NCI-H82 treated with DMSO at 0.1 percent for 48 hours (cell line): ENCODE data around the gene WNT4.

ENCODE experiments used
- DNase-seq: peaks from one replicate; lab custom pipeline; 2025; ENCODE audit not compliant: unreplicated experiment; lab: John Stamatoyannopoulos, UW

WNT4 gene

DNA sequence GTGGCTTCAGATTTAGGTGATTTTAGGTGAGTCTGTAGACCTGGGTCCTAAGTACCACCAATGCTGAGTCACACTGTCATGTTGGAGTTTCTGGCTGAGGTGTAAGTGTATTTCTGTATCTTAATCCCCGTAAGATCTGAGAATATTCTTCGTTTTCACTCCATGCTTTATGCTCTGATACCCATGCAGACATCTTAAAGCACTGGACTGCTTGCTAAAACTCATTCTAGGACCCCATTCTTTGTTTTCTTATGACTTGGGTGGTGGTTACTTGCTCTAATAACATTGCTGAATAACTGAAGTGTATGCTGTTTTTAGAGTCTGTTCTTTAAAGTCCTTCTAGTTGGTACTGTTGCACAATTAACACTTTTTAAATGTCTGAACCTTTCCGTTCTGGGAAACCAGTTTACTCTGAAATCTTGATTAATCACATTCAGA, 53.7 kb downstream of the WNT4 start:
- no peak for DNase-seq

DNA sequence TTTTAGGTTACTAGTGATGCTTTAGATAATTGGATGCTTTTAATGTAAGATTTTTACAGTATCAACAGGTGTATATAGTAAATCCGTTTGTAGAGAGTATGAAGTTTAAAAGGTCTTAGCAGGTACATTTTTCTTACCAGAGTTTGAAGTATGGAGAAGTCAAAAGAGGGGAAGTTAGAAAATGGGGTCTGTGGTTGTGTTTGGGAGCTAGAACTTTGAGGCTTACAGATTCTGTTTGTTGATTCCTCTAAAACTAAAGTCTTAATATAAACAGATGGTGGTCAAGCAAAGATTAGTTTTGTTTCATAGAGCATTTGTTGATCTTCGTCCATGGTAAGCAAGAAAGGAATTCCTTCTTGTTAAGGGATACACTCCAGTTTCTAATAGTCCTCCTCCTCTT, 54.6 kb downstream of the WNT4 start:
- DNase-seq, result no peak

DNA sequence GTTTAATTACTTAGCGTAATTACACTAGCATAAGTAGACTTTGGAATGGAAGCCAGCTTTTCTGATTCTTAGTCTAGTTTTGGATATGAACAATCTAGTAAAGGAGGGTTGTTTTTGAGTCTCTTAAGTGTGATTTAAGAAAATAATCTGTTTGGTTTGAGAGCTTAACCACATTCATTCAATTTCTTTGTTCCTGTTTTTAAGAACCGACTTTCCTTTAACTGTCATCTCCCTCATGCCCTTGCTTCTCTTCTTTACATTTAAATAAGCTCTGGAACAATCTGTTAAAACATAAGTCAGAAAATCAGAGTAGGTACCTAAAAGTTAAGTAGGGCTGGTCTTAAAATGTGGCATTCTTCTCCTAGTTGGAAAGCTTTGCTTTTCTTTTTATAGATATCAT, 62.7 kb downstream of the WNT4 start:
- no peak for DNase-seq

DNA sequence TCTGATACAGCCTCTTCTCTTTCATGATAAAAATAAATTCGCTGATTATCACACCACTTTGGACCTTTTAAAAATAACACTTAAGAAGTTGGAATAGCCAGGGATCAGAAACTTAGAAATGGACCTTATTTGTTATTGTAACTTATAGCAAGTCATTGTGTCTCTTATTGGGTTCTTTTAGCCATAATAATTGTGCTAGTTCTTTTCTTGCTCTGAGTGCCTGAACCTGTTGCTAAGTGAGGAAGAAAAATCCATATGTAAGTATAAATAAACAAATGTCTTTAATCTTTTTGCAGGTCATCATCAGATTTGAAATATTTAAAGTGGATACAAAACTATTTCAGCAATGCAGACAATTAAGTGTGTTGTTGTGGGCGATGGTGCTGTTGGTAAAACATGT, 64.8 kb downstream of the WNT4 start:
- no peak for DNase-seq

DNA sequence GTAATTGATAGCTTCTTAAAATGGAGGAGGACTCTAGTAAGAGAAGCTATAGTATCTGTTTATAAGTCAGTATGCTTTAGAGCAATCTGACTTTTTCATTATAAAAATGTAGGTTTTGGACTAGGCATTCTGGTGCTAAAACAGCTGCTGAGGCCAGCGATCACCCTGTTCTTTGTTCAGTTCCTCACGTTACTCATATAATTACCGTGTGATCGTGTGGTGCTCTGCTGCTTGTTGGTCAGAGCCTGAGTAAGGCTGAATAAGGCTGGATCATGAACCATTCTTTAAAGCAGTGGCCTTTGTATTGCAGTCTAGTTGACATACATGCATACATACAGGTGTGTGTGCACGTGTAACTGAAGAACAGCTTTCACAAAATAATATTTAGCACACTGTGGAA, 65.2 kb downstream of the WNT4 start:
- DNase-seq, result no peak

GRCh38 chr1:22076346-22076745, 66.6 kb downstream of the WNT4 start:
- no peak for DNase-seq

DNA sequence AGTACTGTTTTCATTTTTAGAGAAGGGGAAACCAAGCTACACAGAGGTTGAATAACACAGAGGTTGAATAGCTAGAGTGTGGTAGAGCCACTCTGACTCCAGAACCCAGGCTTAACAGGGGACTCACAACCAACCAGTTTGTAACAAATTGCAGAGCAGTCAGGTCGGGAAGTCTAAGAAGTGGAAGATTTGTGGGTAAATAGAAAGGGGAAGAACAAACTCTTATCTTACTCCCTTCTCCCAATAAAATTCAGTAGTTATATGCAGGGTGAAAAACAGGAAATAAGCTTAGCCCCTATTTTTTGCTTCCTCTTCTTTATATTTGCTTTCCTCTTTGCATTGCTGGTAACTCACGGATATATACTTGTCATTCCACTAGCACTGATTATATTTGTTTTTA, 67.2 kb downstream of the WNT4 start:
- DNase-seq, result no peak

DNA sequence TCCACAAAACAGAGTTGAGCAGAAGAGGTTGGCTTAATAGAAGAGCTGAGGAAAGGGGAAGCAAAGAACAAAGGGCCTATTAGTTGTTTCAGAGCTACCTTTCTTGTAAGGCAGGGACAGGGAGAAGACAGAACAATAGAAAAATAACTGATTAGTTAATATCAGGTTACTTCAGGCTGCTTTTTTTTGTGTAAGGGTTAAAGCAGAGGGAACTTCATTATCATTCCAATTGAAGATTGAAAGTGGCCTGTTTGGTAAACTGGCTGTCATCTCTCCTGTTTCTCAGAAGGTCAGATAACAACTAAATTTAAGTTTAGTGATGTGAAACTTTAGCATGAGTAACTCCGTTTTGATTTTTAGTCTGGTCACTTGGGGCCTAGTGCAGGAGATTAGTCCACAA, 68.1 kb downstream of the WNT4 start:
- no peak for DNase-seq

GRCh38 chr1:22071511-22071910, 71.4 kb downstream of the WNT4 start:
- no peak for DNase-seq
